Fibroblast of peridontal ligament (primary cell): Measurements from ENCODE around the gene LSM11.
A peak's percentile ranks its signal among the peaks of the same experiment; 100 is the strongest.

Source experiments
- DNase-seq: peaks from one replicate; pipeline ENCODE4 v3.0.0-alpha.2; 2010; ENCODE audit errors: extremely low read depth

Gene LSM11

DNA sequence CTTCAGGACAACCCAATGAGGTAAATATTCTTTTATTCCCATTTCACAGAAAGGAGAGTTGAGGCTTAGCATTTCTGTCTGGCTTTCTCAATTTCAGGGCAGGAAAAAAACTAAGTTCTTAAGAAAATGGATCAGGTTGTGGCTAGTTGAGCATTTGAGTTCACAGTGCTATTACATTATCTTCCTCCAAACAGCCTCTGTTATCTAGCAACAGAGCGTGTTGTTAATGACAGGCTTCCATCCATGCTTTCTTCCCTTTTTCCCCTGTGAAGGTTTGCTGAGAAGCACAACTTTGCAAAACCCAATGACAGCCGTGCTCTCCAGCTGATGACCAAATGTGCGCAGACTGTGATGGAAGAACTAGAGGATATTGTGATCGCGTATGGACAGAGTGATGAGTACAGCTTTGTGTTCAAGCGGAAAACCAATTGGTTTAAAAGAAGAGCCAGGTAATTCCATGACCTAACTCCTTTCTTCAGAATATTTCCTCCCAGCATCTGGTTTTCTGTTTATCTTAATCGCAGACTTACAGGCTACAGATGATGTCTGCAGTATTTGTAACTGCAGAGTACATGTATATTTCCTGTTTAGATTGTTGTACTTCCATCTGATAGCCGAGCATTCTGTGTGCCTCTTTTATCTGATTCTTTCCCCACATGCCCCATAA is 10.8 kb upstream of the LSM11 start:
- no peak for DNase-seq

DNA sequence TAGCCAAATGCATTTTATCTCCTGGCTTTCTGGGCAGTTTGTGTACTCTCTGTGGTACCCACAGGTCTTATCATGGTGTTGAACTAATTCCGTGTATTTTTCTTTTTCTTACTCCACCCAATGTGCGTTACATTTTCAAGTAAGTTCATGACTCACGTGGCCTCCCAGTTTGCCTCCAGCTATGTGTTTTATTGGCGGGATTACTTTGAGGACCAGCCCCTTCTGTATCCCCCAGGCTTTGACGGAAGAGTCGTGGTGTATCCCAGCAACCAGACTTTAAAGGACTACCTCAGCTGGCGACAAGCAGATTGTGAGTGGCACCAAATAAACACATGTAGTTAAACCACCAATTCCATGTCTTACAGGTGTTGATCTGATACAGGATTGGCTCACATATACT is 9.1 kb upstream of the LSM11 start:
- DNase-seq, result no peak

DNA sequence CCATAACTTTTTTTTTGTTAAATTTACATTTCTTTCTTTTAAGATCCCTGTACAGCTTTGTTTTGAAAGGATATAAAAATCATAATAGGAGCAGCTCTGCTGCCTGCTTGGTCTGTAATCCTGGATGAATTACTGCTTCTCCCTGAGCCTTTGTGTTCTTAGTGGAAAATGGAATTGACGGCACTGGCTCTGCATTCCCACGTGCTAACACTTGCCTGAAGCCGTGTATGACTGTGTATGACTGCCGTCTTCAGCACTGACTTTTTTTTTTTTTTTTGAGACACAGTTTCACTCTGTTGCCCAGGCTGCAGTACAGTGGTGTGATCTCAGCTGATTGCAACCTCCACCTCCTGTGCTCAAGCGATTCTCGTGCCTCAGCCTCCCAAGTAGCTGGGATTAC is 7.5 kb upstream of the LSM11 start:
- no peak for DNase-seq

- DNase-seq, result no peak
Measured at GRCh38 chr5:157739388-157740228, 3.9 kb upstream of the LSM11 start.

- no peak for DNase-seq
Measured at GRCh38 chr5:157740229-157740610, 3.3 kb upstream of the LSM11 start.

GRCh38 chr5:157741131-157741530 is 2.4 kb upstream of the LSM11 start:
- no peak for DNase-seq

- DNase-seq, result no peak
Measured at GRCh38 chr5:157744051-157745011, 819 bp downstream of the LSM11 start.

DNA sequence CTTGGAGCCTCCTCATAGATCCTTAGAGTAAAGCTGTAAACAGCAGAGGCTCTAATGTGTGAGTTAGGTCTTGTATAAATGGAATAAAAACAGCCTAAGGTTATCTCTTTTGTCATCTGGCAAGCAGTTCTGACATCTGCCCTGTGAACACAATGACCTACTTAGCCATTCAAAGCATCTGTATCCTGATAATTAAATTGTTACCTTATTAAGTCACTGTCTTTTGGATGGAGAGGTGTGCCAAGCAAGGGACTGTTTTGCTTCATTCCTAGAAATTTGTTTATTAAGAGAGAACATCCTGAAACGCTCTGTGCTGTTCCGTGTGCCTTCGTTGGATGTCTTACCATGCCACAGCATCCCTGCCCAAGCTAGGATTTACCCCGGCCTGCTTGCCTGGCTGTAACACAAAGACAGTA is 1.5 kb downstream of the LSM11 start:
- no peak for DNase-seq

DNA sequence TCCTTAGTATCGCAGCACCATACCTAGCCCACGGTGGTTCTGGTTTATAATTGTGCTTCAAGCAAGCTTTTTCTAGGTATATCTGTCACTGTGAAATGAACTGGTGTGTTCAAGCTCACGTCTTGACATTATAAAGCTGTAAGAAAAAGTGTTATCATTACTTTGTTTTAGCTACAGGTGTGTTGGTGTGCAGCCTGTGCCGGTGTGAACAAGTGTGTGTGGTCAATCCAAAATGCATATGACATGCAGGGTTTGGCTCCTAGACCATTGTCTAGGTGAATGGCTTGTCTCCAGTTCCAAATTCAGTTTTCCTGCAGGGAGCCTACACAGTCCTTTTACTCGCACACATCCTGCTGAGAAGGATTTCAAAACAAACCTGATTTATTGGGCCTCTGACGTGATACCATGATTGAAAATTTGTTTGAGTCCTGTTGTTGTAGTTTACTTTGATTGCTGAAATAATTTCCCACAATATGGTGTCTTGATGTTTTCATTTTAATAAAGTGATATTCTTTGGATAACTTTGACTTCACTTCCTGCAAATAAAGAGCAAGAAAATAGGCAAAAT is 3.7 kb downstream of the LSM11 start:
- no peak for DNase-seq

GRCh38 chr5:157747766-157748700 is 4.5 kb downstream of the LSM11 start:
- no peak for DNase-seq

GRCh38 chr5:157748760-157749461 is 5.4 kb downstream of the LSM11 start:
- DNase-seq, result peak; percentile 78

- no peak for DNase-seq
Measured at GRCh38 chr5:157749462-157749799, 5.9 kb downstream of the LSM11 start.

DNA sequence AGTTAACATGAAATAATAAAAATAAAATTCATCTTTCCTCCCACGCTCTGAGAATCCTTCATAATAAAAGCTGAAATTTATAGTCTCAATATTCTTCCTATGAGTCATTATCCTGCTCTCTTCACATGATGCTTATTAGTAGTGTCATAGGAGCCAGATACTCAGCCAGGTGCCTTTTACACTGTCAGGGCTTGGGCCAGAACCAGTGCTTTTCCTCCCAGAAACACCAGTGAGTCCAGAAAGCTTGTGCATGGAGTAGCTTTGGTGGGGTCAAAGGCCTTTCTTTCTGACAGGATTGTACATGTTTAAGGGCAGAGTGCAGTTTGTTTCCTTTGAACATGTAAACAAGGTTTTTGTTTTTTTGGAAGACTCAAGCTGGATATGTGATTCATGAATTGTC is 6.8 kb downstream of the LSM11 start:
- DNase-seq, result peak; percentile 23

DNA sequence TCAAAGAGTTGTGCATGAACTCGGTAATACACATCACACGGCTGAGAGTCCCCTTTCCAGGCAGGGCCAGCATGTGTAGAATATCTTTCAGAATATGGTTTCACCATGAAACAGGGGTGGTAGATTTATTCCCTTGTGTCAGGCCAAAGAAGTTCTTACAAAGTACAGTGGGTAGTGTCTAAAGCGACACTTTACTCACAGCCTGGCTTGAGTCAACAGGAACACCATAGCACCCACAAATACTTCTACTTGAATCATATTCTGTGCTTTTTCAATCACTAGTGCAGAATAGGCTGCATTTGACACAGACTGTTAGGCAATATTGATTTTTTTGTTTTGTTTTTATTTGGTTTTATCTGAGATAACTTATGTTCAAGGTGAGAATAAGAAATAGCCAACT is 12.6 kb downstream of the LSM11 start:
- DNase-seq, result no peak

DNA sequence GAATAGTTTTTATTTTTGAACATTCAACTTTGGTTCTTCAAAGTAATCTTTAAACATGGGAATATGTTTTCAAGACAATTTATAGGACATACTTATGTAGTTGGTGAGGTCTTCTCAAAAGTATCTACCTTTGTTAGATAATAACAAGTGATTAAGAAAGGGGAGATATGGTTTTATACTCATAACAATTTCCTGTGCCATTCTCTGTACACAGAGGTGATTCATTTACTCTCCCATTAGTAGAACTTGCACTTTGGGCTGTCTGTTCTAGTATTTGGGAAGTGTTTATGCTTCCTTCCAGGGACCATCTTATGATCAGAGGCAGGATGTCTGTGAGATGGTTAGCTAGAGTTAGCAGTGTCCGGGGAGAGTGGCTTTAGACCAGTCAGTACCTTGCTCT is 15.2 kb downstream of the LSM11 start:
- no peak for DNase-seq

DNA sequence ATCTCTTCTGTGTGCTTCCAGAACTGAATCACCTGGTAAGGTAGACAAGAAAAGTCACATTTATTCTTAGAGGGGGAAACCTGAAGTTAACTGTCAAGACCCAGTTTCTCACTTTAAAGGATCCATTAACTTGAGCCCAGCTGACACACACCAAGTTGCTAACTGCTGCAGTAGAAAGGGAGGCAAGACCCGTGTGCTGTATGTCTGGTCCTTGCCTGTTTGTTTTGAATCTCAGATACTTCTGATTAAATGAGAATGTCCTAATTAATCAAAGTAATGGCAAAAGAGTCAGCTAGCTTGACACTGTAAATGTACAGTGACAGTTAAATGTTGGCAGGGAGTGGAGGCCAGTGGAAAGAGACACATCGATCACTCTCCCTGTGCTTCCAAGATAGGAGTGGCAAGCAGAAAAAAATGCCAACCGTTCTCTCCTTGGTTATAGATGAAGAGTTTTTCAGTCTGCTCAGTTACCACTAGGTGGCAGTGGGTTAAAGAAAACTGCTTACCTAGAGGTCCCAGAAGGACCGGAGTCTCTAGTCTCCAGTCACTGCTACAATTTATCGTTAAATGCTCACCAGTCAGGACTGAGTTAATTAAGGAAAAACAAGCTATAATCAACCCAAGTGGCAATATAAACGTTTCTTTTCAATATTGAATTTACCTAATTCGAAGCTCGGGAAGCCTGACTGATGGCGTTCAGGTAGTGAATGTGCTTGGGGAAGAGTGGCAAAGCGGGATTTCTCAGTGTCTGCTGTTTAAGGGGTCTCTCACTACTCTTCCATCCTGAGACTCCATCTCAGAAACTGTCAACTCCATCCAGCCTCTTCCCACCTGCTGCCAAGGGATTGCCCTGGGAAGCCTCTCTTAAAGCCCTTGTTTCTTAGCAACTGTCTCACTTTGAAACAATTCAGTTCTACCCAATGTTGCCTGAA is 18.4 kb downstream of the LSM11 start:
- peak; percentile 78 for DNase-seq

DNA sequence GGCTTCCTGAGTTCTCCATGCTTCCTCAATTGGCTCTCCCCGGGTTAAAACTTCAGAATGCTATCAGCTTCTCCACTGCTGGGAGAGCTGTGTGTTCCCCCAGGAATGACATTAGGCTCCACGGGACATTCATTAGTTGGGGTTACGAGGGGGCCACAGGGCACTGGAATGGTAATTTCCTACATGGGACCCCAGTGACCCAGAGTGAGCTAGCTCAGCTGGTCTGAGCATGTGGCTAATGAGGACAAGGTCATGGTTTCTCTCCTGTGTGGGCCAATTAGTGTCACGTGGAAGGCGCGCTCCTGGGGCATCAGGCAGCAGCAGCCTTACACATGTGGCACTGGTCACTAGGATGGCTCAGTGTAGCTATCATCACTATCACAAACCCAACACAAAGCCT is 21.0 kb downstream of the LSM11 start:
- DNase-seq, result no peak

- DNase-seq, result no peak
Measured at GRCh38 chr5:157766442-157766841, 22.9 kb downstream of the LSM11 start.

DNA sequence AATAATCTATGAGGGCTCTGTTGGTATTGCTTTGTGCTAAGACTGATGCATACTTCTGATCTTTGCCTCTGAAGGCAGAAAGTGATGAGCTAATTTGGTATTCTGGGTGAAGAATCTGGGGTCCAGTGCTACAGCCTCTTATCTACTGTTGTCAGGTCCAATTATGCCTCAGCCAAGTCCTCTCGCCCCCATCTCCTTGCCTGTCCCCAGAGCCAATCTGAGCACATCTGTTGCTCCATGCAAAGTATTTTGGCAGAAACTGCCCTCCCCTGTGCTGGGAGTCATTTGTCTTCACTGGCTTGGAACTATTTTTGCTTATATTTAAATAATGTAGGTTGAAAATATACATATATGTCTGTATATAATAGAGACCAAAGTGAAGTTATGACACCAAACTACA is 23.4 kb downstream of the LSM11 start:
- no peak for DNase-seq
